Muscle of leg (tissue), 11 donors: ENCODE data around the gene RCOR2. TPM values are rescaled to one million over a fixed set of nuclear protein-coding genes. Genes with fewer than 3 reads are reported as not detected.
A peak's percentile ranks its signal among the peaks of the same experiment; 100 is the strongest.

Experiments used
- DNase-seq: peaks from one replicate; pipeline ENCODE4 v3.0.0; 2013
- H3K27ac ChIP-seq: one replicate; pipeline ENCODE4 v1.5.1; 2013; ENCODE audit warnings: mild to moderate bottlenecking, low read length, control low read depth
- H3K27me3 ChIP-seq: one replicate; pipeline ENCODE4 v1.6.1; 2013; ENCODE audit warnings: low read length; ENCODE audit not compliant: control insufficient read depth, insufficient read depth
- H3K36me3 ChIP-seq: one replicate; pipeline ENCODE4 v1.6.1; 2013; ENCODE audit warnings: low read length; ENCODE audit not compliant: control insufficient read depth, insufficient read depth
- H3K4me1 ChIP-seq: one replicate; pipeline ENCODE4 v1.6.1; 2013; ENCODE audit warnings: low read length; ENCODE audit not compliant: control insufficient read depth, insufficient read depth
- H3K4me3 ChIP-seq: one replicate; pipeline ENCODE4 v1.5.1; 2013; ENCODE audit warnings: low read length, control low read depth
- H3K9me3 ChIP-seq: replicated peaks from 2 replicates; pipeline ENCODE4 v1.6.1; 2013; ENCODE audit warnings: low read depth, low read length; ENCODE audit not compliant: control insufficient read depth
- WGBS: methylation state at CpG from one replicate; pipeline ENCODE4 v1.1.5; 2013; ENCODE audit warnings: missing lambda C conversion rate; ENCODE audit not compliant: insufficient coverage; 5-methylcytosine and 5-hydroxymethylcytosine counted together
- polyA plus RNA-seq, 8 donors: library from polyadenylated mRNA; unstranded; fragments of 120-200 nt; gene quantifications; one replicate each; pipeline versions ENCODE4 v1.2.1 to v1.2.3, GENCODE V29; 2013; ENCODE audit warnings: inconsistent platforms in 1 of 8, low replicate concordance in 1 of 8; ENCODE audit not compliant: insufficient read length in 8 of 8, insufficient read depth in 1 of 8
- total RNA-seq: library from RNA; stranded (reverse); fragments of 120-200 nt; gene quantifications from one replicate; pipeline ENCODE4 v1.2.4, GENCODE V29; 2013

Gene RCOR2
- total and polyA plus RNA-seq, 9 donors, result 11.0 to 16.8 (median 14.5) TPM

- Histone ChIP-seq H3K27me3 (no peaks in the 10 kb centered on the region), H3K27ac (no peak overlapping the region), H3K4me1 (peaks cover 46% of the 10 kb centered on the region), H3K9me3 (no peaks in the 10 kb centered on the region), H3K36me3 (peaks cover 52% of the 10 kb centered on the region), H3K4me3 (no peak overlapping the region)
- 35% methylated on average over 32 of the region's 46 CpGs for WGBS
- peak; percentile 65 for DNase-seq
Observed at GRCh38 chr11:63908631-63909401, 8.1 kb downstream of the RCOR2 start.

GRCh38 chr11:63907808-63908530 lies 9.0 kb downstream of the RCOR2 start:
- no peaks in the 10 kb centered on the region for H3K27me3 ChIP-seq
- H3K4me1 ChIP-seq, result peaks cover 46% of the 10 kb centered on the region
- peaks cover 57% of the 10 kb centered on the region for H3K36me3 ChIP-seq
- no peak overlapping the region for H3K4me3 ChIP-seq
- DNase-seq, result no peak
- 79% methylated on average over 11 of the region's 21 CpGs for WGBS
- no peak overlapping the region for H3K27ac ChIP-seq
- H3K9me3 ChIP-seq, result no peaks in the 10 kb centered on the region

- no peak overlapping the region for H3K4me3 ChIP-seq
- no peak overlapping the region for H3K27ac ChIP-seq
- no peaks in the 10 kb centered on the region for H3K9me3 ChIP-seq
- H3K36me3 ChIP-seq, result peaks cover 60% of the 10 kb centered on the region
- no peaks in the 10 kb centered on the region for H3K27me3 ChIP-seq
- DNase-seq, result no peak
- peaks cover 46% of the 10 kb centered on the region for H3K4me1 ChIP-seq
- WGBS, result 53% methylated on average over 3 of the region's 6 CpGs
Observed at GRCh38 chr11:63907063-63907462, 9.9 kb downstream of the RCOR2 start.

GRCh38 chr11:63906585-63906984 lies 10.4 kb downstream of the RCOR2 start:
- Histone ChIP-seq H3K4me3 (no peak overlapping the region), H3K4me1 (peaks cover 45% of the 10 kb centered on the region), H3K27ac (no peak overlapping the region), H3K27me3 (no peaks in the 10 kb centered on the region), H3K9me3 (no peaks in the 10 kb centered on the region), H3K36me3 (peaks cover 64% of the 10 kb centered on the region)
- 60% methylated on average over 4 of the region's 7 CpGs for WGBS
- no peak for DNase-seq

- 83% methylated on average over 2 of the region's 4 CpGs for WGBS
- no peak for DNase-seq
- Histone ChIP-seq H3K27me3 (no peaks in the 10 kb centered on the region), H3K9me3 (no peaks in the 10 kb centered on the region), H3K4me1 (peaks cover 40% of the 10 kb centered on the region), H3K4me3 (no peak overlapping the region), H3K36me3 (peaks cover 66% of the 10 kb centered on the region), H3K27ac (no peak overlapping the region)
Observed at GRCh38 chr11:63906087-63906486, 10.9 kb downstream of the RCOR2 start.

GRCh38 chr11:63905179-63905578 lies 11.8 kb downstream of the RCOR2 start:
- 64% methylated on average over 6 of the region's 6 CpGs for WGBS
- Histone ChIP-seq H3K9me3 (no peaks in the 10 kb centered on the region), H3K27ac (no peak overlapping the region), H3K4me1 (peaks cover 34% of the 10 kb centered on the region), H3K36me3 (peaks cover 75% of the 10 kb centered on the region), H3K27me3 (no peaks in the 10 kb centered on the region), H3K4me3 (no peak overlapping the region)
- peak; percentile 65 for DNase-seq

GRCh38 chr11:63904743-63905142 lies 12.2 kb downstream of the RCOR2 start:
- no peaks in the 10 kb centered on the region for H3K27me3 ChIP-seq
- H3K4me3 ChIP-seq, result no peak overlapping the region
- WGBS, result 87% methylated on average over 12 of the region's 13 CpGs
- no peaks in the 10 kb centered on the region for H3K9me3 ChIP-seq
- peaks cover 30% of the 10 kb centered on the region for H3K4me1 ChIP-seq
- no peak overlapping the region for H3K27ac ChIP-seq
- DNase-seq, result no peak
- H3K36me3 ChIP-seq, result peaks cover 79% of the 10 kb centered on the region

- Histone ChIP-seq H3K27ac (no peak overlapping the region), H3K4me1 (peaks cover 22% of the 10 kb centered on the region), H3K27me3 (no peaks in the 10 kb centered on the region), H3K9me3 (no peaks in the 10 kb centered on the region), H3K4me3 (no peak overlapping the region), H3K36me3 (peaks cover 88% of the 10 kb centered on the region)
- WGBS, result 88% methylated on average over 14 of the region's 14 CpGs
- no peak for DNase-seq
Observed at GRCh38 chr11:63903884-63904283, 13.1 kb downstream of the RCOR2 start.

GRCh38 chr11:63901660-63902059 lies 15.3 kb downstream of the RCOR2 start:
- H3K4me1 ChIP-seq, result peaks cover 3% of the 10 kb centered on the region
- 86% methylated on average over 1 of the region's 3 CpGs for WGBS

GRCh38 chr11:63897459-63898146 lies 19.4 kb downstream of the RCOR2 start:
- no peak overlapping the region for H3K27ac ChIP-seq
- no peak overlapping the region for H3K4me3 ChIP-seq
- no peaks in the 10 kb centered on the region for H3K27me3 ChIP-seq
- no peaks in the 10 kb centered on the region for H3K9me3 ChIP-seq
- no peak for DNase-seq
- peaks cover 75% of the 10 kb centered on the region for H3K36me3 ChIP-seq
- no CpG with 5 or more reads among the region's 10 CpGs for WGBS
- H3K4me1 ChIP-seq, result no peaks in the 10 kb centered on the region

More at GRCh38 chr11:63901660-63902059, 15.3 kb downstream of the RCOR2 start:
- no peak overlapping the region for H3K27ac ChIP-seq
- peaks cover 97% of the 10 kb centered on the region for H3K36me3 ChIP-seq
- no peak for DNase-seq
- no peak overlapping the region for H3K4me3 ChIP-seq
- H3K9me3 ChIP-seq, result no peaks in the 10 kb centered on the region
- no peaks in the 10 kb centered on the region for H3K27me3 ChIP-seq
